Cardiac septum (tissue), 1 donor: Measurements from ENCODE around the gene ARHGEF16. TPM values are rescaled to one million over a fixed set of nuclear protein-coding genes. Genes with fewer than 3 reads are reported as not detected.

ENCODE experiments used
- DNase-seq: peaks from one replicate; pipeline ENCODE4 v3.0.0-alpha.2; 2020; ENCODE audit warnings: low spot score
- intact Hi-C: fragments of 100-400 bp; cut with DNase I; formaldehyde crosslinking; loops from one replicate; pipeline ENCODE4 v1.14.0; 2022
- total RNA-seq: library from RNA; stranded (reverse); fragmentation: NEBNext Ultra II Directional; extraction: Animal tissue kit (Norgen Biotek cat#: 25700); gene quantifications from one replicate; pipeline ENCODE4 v1.2.1, GENCODE V29; 2021
- donor health status: DM: no; HTN: no; CAD: no.

ARHGEF16 gene
- total RNA-seq, 1 donor from 2014 or later = 0.57 TPM

DNA sequence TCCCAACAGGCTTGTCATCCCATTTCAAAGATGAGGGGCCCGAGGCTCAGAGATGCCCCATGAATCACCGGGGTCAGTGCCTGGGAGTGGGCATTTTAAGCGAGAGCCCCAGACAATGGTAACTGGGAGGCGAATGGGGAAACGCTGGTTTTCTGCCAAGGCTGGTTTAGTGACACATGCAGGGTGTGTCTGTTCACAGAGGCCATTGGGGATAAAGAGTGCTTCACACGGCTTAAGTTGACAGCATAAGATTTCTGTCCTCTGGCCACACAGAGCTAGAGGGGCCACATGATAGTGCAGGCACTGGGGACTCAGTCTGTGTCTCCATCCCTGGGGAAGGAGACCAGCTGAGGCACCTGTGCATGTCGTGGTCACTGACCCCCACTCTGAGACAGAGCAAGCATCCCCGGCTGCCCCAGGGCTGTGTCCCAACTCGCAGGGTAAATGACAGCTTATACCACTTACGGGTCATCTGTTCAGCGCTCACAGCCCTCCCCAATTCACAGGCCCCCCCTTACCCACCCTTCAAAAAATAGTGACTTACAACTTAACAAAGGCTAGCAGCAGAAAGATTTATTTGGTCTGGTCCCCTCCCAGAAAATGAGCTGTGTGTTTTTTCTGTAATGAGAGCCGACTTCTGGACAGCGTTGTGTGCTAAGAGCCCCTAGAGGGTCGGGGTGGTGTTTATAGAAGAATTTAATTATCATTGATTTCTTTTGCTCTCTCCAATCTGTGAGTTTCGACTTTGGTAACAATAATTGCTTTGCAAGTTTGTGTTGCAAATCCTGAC lies 34.9 kb upstream of the ARHGEF16 start:
- intact Hi-C loops = loop anchor here (5.0 kb wide), 3 partner anchors 137 to 1002 kb away; no protein-coding TSS in a partner anchor
- DNase-seq = no peak

GRCh38 chr1:3420218-3420951 lies 34.1 kb upstream of the ARHGEF16 start:
- DNase-seq = no peak
- intact Hi-C loops = loop anchor here (5.0 kb wide), 3 partner anchors 138 to 1003 kb away; no protein-coding TSS in a partner anchor

DNA sequence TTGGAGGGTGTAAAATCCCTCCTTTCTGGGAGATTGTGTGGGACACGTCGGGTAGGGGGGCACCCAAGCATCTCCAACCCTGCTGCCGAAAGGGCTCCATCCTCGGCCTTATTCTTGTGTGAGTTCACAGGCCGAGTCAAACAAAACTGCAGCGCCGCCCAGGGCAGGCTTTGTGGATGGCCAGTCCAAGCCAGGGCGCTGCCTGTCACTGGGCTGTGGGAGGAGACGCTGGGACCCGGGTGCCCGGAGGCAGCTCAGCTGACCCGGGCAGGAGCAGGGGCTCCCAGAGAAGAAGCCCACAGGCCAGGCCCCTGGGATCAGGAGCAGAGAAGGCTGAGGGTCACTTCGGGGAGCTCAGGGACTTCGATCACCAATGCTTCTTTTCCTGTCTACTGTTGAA lies 31.8 kb upstream of the ARHGEF16 start:
- DNase-seq = no peak
- intact Hi-C loops = loop anchor here (2.0 to 5.0 kb wide), 5 partner anchors 74 to 1005 kb away; no protein-coding TSS in a partner anchor

- intact Hi-C loops = loop anchor here (2.0 to 5.0 kb wide), 5 partner anchors 75 to 1006 kb away; no protein-coding TSS in a partner anchor
- DNase-seq = peak; percentile 92
These were observed 31.1 kb upstream of the ARHGEF16 start for GRCh38 chr1:3423245-3423829.

- intact Hi-C loops = loop anchor here (1.0 to 5.0 kb wide), 8 partner anchors 75 to 1007 kb away; no protein-coding TSS in a partner anchor
- DNase-seq = no peak
These were observed 30.4 kb upstream of the ARHGEF16 start for GRCh38 chr1:3423896-3424611.

GRCh38 chr1:3425486-3426215 lies 28.8 kb upstream of the ARHGEF16 start:
- no peak for DNase-seq
- intact Hi-C loops = loop anchor here (2.0 kb wide), 1 partner anchor 603 kb away; no protein-coding TSS in a partner anchor

DNA sequence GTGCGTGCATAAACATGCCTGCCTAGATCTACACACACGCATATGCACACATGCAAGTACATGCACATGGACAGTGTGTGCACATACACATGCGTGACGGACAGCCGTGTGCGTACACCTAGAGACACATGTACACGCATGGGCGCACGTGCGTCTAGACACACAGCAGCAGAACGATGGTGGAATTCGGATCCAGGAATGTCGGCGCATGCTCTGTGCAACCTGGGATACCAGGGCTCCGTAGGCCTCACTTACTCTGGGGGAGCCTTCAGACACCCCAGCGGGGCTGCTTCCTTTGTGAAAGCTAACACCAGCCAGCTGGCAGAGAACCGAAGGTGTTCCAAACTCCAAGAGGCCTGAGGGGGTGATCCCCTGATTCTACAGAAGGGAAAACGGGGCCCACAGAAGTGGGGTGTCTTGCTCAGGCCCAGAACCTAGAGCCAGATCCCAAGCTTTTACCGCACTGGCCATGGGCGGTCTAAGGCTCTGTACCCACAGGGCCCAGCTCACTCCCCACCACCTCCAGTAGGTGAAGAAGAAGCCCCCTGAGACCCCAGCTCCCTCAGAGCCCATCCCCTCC lies 27.4 kb upstream of the ARHGEF16 start:
- DNase-seq = no peak
- intact Hi-C loops = no loop called here

DNA sequence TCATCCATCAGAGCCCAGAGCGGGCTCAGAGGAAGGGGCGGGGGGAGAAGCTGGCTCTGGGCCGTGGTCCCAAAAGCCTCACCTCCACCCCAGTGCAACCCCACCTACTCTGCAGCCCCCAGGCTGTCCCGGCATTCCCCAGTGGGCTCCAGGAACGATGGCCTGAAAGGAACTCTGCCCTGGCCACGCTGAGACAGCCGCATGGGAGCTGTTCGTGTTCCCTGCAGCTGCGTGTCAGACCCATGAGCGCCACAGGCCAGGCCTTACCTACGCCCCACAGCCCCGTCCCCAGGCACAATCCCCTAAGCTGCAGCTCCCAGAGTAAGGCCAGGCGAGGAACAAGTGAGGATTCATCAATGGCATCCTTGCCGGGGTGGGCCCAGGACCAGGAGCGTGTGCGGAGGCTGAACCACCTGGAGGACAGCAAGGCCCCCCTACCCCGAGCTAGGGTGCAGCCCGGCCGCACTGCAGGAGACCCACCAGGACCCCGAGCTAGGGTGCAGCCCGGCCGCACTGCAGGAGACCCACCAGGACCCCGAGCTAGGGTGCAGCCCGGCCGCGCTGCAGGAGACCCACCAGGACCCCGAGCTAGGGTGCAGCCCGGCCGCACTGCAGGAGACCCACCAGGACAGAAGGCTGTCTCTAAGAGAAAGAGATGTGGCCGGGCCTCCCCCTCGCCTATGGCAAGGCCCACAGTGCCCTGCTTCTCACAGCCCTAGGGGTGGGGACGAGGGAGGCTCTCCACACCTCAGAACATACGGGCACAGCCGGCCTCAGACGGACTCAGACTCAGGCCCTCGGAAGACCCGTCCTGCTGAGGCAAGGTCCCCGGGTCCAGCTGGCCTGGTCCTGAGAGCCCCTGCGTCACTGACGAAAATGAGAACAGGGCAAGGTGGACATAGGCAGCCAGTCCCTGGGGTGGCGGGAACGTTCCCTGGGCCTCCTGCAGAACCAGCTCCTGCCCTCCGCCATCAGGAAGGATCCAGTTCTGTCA lies 26.5 kb upstream of the ARHGEF16 start:
- no peak for DNase-seq
- intact Hi-C loops = no loop called here

DNA sequence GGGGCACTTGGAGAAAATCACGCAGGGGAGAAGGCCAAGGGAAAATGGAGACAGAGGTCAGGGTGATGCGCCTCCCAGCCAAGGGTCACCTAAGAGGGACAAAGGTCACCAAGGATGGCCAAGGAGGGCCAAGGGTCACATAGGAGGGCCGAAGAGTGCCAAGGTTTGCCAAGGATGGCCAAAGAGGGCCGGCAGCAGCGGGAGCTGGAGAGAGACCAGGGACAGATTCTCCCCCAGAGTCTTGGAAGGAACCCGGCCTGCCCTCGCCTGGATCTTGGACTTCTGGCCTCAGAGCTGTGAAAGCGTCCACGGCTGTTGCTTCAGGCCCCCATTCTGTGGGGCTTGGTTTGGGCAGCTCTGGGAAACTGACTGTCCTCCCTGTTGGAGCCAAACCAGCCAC lies 25.6 kb upstream of the ARHGEF16 start:
- intact Hi-C loops = no loop called here
- no peak for DNase-seq

- intact Hi-C loops = no loop called here
These were observed 25.1 kb upstream of the ARHGEF16 start for GRCh38 chr1:3429320-3429719.

GRCh38 chr1:3429766-3430165 lies 24.7 kb upstream of the ARHGEF16 start:
- intact Hi-C loops = no loop called here

More at GRCh38 chr1:3429320-3429719, 25.1 kb upstream of the ARHGEF16 start:
- DNase-seq = no peak

DNA sequence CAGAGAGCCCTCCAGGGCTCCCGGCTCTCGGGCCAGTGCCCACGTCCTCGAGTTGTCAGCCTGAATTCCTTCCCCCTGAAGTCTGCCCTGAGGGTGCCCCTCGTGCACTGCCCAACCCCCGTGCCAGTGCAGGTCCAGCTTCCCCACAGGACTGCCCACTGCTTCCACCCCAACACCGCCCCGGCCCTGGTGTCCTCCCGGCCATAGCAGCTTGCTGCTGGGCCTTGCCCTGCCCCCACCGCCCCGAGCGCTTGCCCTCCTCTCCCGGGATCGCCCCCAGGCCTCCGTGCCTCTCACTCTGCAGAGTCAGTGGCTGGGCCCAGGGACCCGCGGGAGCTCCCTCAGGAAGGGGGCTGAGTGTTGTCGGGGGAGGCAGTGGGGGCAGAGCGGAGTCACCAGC lies 24.1 kb upstream of the ARHGEF16 start:
- intact Hi-C loops = no loop called here
- no peak for DNase-seq

More at GRCh38 chr1:3429766-3430165, 24.7 kb upstream of the ARHGEF16 start:
- no peak for DNase-seq

GRCh38 chr1:3430820-3431219 lies 23.6 kb upstream of the ARHGEF16 start:
- no peak for DNase-seq
- intact Hi-C loops = no loop called here

- intact Hi-C loops = no loop called here
- DNase-seq = no peak
These were observed 23.2 kb upstream of the ARHGEF16 start for GRCh38 chr1:3431266-3431665.

GRCh38 chr1:3431686-3432085 lies 22.8 kb upstream of the ARHGEF16 start:
- DNase-seq = no peak
- intact Hi-C loops = no loop called here

- intact Hi-C loops = no loop called here
- DNase-seq = no peak
These were observed 22.2 kb upstream of the ARHGEF16 start for GRCh38 chr1:3432306-3432705.

- intact Hi-C loops = no loop called here
- DNase-seq = no peak
These were observed 21.4 kb upstream of the ARHGEF16 start for GRCh38 chr1:3433076-3433475.
